Activated CD4-positive, alpha-beta memory T cell treated with anti-CD3 and anti-CD28 coated beads for 36 hours (primary cell): ENCODE results near the gene SPATS1. TPM values are rescaled to one million over a fixed set of nuclear protein-coding genes. Genes with fewer than 3 reads are reported as not detected.
"Not testable (repeated sequence)": the region's sequence is repeated elsewhere in the genome, so short reads cannot be mapped to it uniquely, and the experiment has no call there.

Experiments
- CTCF ChIA-PET: fragments of 350-600 bp; sonication (Branson Sonifier 250); formaldehyde crosslinking; loops from one replicate; lab custom pipeline; 2021; ENCODE audit warnings: antibody characterized with exemption, inconsistent platforms; lab: Charles Lee
- POLR2A ChIA-PET: fragments of 350-600 bp; sonication (Branson Sonifier 250); formaldehyde crosslinking; loops from one replicate; lab custom pipeline; 2021; ENCODE audit warnings: antibody characterized with exemption; lab: Charles Lee
- DNase-seq: peaks from one replicate; pipeline ENCODE4 v3.0.0-alpha.2; 2020
- H3K27ac Mint-ChIP-seq: one replicate; pipeline ENCODE4 v1.8.0; 2021; ENCODE audit warnings: mixed read lengths
- H3K27me3 Mint-ChIP-seq: one replicate; pipeline ENCODE4 v1.8.0; 2021; ENCODE audit warnings: mixed read lengths
- H3K36me3 Mint-ChIP-seq: one replicate; pipeline ENCODE4 v1.8.0; 2021; ENCODE audit warnings: mixed read lengths
- H3K4me1 Mint-ChIP-seq: one replicate; pipeline ENCODE4 v1.8.0; 2021; ENCODE audit warnings: low read depth, mixed read lengths
- H3K4me3 Mint-ChIP-seq: one replicate; pipeline ENCODE4 v1.8.0; 2021; ENCODE audit warnings: mild to moderate bottlenecking, mixed read lengths
- H3K9me3 Mint-ChIP-seq: one replicate; pipeline ENCODE4 v1.8.0; 2021; ENCODE audit warnings: mixed read lengths
- intact Hi-C: fragments of 100-400 bp; cut with micrococcal nuclease; formaldehyde crosslinking; loops from one replicate; pipeline ENCODE4 v1.15.1; 2023
- total RNA-seq, 2 experiments: library from RNA; stranded (reverse); gene quantifications; one replicate each; pipeline ENCODE4 v1.2.3, GENCODE V29; 2021

The SPATS1 gene
- total RNA-seq, 2 experiments from 2014 or later: not detected

DNA sequence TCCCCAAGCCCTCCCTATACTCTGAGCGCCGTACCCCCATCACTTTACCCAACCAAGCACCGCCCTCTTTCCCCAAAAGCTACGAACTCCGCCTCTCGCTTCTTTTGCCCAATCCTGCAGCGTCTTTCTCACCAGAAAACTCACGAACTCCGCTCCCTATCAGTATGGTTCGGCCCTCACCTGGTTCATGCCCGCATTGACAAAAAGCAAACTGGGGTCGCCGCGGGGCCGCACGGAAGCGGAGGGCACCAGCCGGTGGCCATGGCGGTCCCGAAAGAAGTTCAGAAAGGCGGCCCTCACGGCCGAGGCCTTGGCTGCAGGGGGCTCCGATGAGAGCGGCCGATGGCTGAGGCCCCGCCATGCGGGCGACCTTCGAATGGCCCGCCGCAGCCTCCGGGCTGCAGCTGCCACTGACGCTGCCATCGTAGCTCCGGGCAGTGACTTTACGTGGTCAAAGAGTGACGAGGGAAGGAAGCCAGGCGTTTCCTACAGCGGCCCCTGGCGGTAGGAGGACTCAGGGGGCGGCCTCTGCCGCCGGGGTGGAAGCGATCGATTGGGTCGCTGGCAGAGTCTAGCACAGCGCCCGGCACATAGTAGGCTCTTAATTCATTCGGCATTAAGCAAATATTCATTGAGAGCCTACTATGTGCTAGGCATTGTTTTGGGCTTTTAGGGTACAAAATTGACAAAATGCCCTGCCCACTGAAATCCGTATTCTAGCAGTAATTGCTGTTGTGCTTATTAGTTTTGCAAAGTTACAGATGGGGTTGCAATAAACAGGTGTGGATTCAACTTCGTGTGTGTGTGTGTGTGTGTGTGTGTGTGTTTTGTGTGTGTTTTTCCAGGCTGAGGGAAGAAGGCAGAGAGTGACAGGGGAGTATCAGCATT lies 29.3 kb upstream of the SPATS1 start, which contains the start of gene AARS2:
AARS2 (minus strand) TSS at position 447 of the 888 bp plus-strand sequence; CDS start at position 423, 24 bp downstream.
- intact Hi-C loops: loop anchor here (2.0 kb wide), 1 partner anchor 44 kb away; no protein-coding TSS in a partner anchor
- Mint-ChIP-seq H3K27me3 (peaks cover 2% of the 10 kb centered on the region), H3K4me3 (peak within 1 kb of the TSS; percentile 98), H3K36me3 (peaks cover 18% of the 10 kb centered on the region), H3K4me1 (peaks cover 20% of the 10 kb centered on the region), H3K27ac (peak within 1 kb of the TSS; percentile 89), H3K9me3 (no peaks in the 10 kb centered on the region)
- POLR2A ChIA-PET: interaction anchor here (1.0 to 1.9 kb wide), 4 partner anchors 43 to 68 kb away, joined by 3 to 7 read pairs (median 3); partner anchors contain the start of genes HSP90AB1 and TMEM151B
- peak; percentile 95 for DNase-seq
- CTCF ChIA-PET: interaction anchor here (0.6 to 6.0 kb wide), 41 partner anchors 10 to 684 kb away, joined by 3 to 68 read pairs (median 4); partner anchors contain the start of genes CDC5L, GTPBP2, NFKBIE and SLC29A1

DNA sequence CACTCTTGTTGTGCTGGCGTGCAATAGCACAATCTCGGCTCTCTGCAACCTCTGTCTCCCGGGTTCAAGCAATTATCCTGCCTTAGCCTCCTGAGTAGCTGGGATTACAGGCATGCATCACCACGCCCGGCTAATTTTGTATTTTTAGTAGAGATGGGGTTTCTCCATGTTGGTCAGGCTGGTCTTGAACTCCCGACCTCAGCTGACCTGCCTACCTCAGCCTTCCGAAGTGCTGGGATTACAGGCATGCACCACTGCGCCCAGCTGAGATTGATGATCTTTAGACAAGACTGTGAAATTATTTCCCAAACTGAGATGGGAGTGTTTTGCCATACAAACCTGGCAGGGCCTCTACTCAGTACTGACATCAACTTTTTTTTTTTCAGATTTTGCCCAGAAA lies 27.8 kb upstream of the SPATS1 start:
- H3K9me3 Mint-ChIP-seq, H3K27ac Mint-ChIP-seq, DNase-seq, H3K4me3 Mint-ChIP-seq, POLR2A ChIA-PET, intact Hi-C loops: not testable (repeated sequence)
- peaks cover 15% of the 10 kb centered on the region for H3K27me3 Mint-ChIP-seq
- CTCF ChIA-PET: interaction anchor here (0.7 to 6.0 kb wide), 7 partner anchors 12 to 498 kb away, joined by 3 to 68 read pairs (median 4); partner anchors contain the start of gene NFKBIE
- peaks cover 11% of the 10 kb centered on the region for H3K36me3 Mint-ChIP-seq
- peaks cover 20% of the 10 kb centered on the region for H3K4me1 Mint-ChIP-seq

DNA sequence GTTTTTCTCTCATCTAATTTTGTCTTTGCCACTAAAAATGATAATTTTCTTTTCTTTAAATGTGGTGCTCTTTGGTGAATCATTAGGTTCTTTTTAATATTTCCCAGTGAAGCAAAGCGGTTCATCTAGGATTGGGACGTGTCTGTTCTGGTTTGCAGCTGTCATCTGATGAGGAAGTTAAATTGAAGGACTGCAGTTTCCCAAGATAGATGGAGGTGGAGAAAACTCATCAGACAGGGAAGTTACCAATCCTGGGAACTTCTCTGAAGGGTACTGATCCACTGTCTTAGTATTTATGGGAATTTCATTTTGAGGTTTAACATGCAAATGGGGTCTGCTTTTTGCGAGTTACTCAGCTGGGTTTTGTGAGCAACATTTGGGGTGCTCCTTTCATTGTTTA lies 26.9 kb upstream of the SPATS1 start:
- peaks cover 20% of the 10 kb centered on the region for H3K4me1 Mint-ChIP-seq
- peaks cover 5% of the 10 kb centered on the region for H3K36me3 Mint-ChIP-seq
- H3K27ac Mint-ChIP-seq: no peak overlapping the region
- H3K9me3 Mint-ChIP-seq: no peaks in the 10 kb centered on the region
- no peak overlapping the region for H3K4me3 Mint-ChIP-seq
- ChIA-PET CTCF (interaction anchor here (1.2 to 6.0 kb wide), 2 partner anchors 49 to 91 kb away, joined by 3 to 68 read pairs; partner anchors contain the start of gene NFKBIE), POLR2A (no interaction called here)
- DNase-seq: no peak
- intact Hi-C loops: no loop called here
- H3K27me3 Mint-ChIP-seq: peaks cover 20% of the 10 kb centered on the region

DNA sequence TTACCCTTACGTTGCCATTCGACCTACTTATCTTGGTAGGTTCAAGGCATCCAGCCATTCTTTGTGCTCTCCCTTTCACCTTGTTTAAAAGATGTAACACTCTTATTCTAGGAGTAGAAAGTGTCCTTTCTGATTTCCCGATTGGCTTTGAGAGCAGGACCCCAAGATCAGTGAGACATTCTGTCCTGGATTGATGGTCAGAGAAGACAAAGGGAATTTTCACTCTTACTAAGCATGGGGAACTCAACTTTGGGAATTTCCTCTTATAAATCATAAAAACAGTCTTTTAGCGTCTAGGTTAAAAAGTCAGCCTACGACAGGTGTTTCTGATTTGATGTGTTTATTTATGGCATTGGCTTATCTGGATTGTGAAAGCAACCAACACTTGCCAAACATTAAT lies 26.5 kb upstream of the SPATS1 start:
- Mint-ChIP-seq H3K4me3 (no peak overlapping the region), H3K9me3 (no peaks in the 10 kb centered on the region), H3K4me1 (peaks cover 20% of the 10 kb centered on the region), H3K36me3 (peaks cover 3% of the 10 kb centered on the region), H3K27ac (no peak overlapping the region), H3K27me3 (peaks cover 24% of the 10 kb centered on the region)
- DNase-seq: no peak
- intact Hi-C loops: no loop called here
- ChIA-PET POLR2A (no interaction called here), CTCF (interaction anchor here (6.0 kb wide), 1 partner anchor 49 kb away, joined by 68 read pairs; the partner anchor contains the start of gene NFKBIE)

DNA sequence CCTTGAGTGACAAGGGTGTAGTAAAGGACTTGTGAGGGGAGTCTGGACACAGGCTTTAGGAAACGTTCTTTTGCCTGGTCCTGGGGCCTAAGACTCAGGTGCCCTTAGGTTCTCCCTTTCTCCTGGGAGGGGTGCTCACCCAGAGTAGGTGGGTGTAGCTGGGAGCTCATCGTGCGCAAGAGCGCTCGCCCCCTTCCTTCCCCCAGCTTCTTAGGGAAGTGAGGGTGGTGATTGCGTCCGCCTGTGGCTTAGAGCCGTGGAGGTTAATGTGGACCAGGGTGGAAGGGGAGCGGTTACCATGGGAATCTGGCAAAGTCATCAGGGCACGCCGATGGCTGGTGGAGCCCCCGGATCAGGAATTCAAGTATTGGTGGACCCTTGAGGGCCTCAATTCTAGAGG lies 26.0 kb upstream of the SPATS1 start:
- POLR2A ChIA-PET: no interaction called here
- Mint-ChIP-seq H3K36me3 (peaks cover 2% of the 10 kb centered on the region), H3K27ac (no peak overlapping the region), H3K4me1 (peaks cover 17% of the 10 kb centered on the region), H3K4me3 (no peak overlapping the region), H3K9me3 (no peaks in the 10 kb centered on the region), H3K27me3 (peaks cover 24% of the 10 kb centered on the region)
- DNase-seq: no peak
- CTCF ChIA-PET: interaction anchor here (6.0 kb wide), 1 partner anchor 50 kb away, joined by 68 read pairs; the partner anchor contains the start of gene NFKBIE
- intact Hi-C loops: no loop called here

DNA sequence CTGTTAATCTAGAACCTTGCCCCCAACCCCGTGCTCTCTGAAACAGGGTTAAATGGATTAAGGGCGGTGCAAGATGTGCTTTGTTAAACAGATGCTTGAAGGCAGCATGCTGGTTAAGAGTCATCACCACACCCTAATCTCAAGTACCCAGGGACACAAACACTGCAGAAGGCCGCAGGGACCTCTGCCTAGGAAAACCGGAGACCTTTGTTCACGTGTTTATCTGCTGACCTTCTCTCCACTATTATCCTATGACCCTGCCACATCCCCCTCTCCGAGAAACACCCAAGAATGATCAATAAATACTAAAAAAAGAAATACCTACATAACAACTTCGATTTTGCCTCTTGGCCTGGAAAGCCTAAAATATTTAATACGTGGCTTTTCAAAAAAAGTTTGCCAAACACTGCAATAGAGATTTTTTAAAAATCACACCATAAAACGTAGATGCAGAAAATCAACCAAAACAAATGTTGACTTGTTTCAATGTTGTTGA lies 25.3 kb upstream of the SPATS1 start:
- POLR2A ChIA-PET: interaction anchor here (0.6 kb wide), 1 partner anchor 10 kb away, joined by 3 read pairs; no protein-coding TSS in a partner anchor
- CTCF ChIA-PET, H3K4me1 Mint-ChIP-seq, H3K4me3 Mint-ChIP-seq, intact Hi-C loops, DNase-seq, H3K9me3 Mint-ChIP-seq, H3K27ac Mint-ChIP-seq, H3K36me3 Mint-ChIP-seq: not testable (repeated sequence)
- peaks cover 24% of the 10 kb centered on the region for H3K27me3 Mint-ChIP-seq

DNA sequence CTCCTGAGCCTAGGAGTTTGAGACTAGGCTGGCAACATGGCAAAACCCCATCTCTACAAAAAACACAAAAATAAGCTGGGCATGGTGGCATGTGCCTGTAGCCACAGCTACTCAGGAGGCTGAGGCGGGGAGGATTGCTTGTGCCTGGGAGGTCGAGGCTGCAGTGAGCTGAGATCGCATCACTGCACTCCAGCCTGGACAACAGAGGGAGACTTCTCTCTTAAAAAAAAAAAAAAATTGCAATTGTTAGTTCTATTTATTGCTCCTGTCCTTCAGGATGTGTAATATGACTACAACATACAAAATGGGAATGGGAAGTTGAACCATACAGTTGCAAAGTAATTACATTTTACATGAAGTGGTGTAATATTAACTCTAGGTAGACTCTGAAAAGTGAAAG lies 21.2 kb upstream of the SPATS1 start:
- no peak overlapping the region for H3K4me3 Mint-ChIP-seq
- no peak overlapping the region for H3K27ac Mint-ChIP-seq
- intact Hi-C loops: no loop called here

DNA sequence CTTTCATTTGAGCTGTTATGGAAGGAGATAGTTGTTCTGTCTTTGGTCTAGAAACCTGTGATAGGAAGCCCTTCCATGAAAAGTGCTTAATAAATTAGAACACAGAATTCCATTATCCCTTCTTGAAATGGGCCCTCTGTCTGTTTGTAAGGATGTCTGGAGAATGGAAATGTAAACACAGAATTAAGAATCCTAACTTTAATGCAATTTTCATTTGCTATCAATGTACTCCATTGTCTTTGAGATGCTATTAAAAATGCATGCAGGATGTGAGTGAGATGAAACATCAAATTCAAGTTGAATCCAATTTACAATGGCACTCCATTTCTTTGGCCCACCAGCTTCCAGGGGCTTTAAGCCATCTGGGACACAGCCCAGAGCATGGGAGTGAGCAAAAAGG lies 15.4 kb upstream of the SPATS1 start:
- Mint-ChIP-seq H3K9me3 (no peaks in the 10 kb centered on the region), H3K36me3 (no peaks in the 10 kb centered on the region), H3K27ac (no peak overlapping the region), H3K4me3 (no peak overlapping the region), H3K27me3 (peaks cover 14% of the 10 kb centered on the region), H3K4me1 (no peaks in the 10 kb centered on the region)
- POLR2A ChIA-PET: no interaction called here
- no peak for DNase-seq
- intact Hi-C loops: no loop called here
- CTCF ChIA-PET: interaction anchor here (0.7 to 1.4 kb wide), 3 partner anchors 10 to 14 kb away, joined by 3 to 6 read pairs (median 4); partner anchors contain the start of gene AARS2

More for the DNA sequence above, 21.2 kb upstream of the SPATS1 start:
- no peak for DNase-seq
- Mint-ChIP-seq H3K36me3 (no peaks in the 10 kb centered on the region), H3K9me3 (no peaks in the 10 kb centered on the region), H3K4me1 (no peaks in the 10 kb centered on the region), H3K27me3 (peaks cover 24% of the 10 kb centered on the region)
- POLR2A ChIA-PET: no interaction called here
- CTCF ChIA-PET: interaction anchor here (0.7 kb wide), 1 partner anchor 60 kb away, joined by 3 read pairs; no protein-coding TSS in a partner anchor

DNA sequence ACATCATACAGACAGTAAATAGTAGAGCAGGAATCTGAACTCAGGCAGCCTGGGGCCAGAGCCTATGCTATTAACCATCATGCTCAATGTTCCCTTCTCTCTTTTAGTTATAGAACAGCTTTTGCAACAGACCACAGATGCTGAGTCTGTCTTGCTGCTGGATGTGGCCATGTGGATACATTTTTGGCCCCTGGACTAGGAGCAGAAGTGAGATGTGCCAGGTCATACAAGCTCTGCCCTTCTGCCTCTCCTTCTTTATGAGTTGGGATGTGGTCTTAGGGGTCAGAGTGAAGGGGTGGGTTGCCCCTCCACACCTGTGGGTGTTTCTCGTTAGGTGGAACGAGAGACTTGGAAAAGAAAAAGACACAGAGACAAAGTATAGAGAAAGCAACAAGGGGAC lies 14.7 kb upstream of the SPATS1 start:
- DNase-seq: no peak
- Mint-ChIP-seq H3K9me3 (no peaks in the 10 kb centered on the region), H3K4me3 (no peak overlapping the region), H3K27ac (no peak overlapping the region), H3K27me3 (peaks cover 14% of the 10 kb centered on the region), H3K36me3 (no peaks in the 10 kb centered on the region), H3K4me1 (no peaks in the 10 kb centered on the region)
- CTCF ChIA-PET: interaction anchor here (1.0 to 1.4 kb wide), 2 partner anchors 9 to 15 kb away, joined by 3 to 6 read pairs; partner anchors contain the start of gene AARS2
- intact Hi-C loops: no loop called here
- POLR2A ChIA-PET: no interaction called here

DNA sequence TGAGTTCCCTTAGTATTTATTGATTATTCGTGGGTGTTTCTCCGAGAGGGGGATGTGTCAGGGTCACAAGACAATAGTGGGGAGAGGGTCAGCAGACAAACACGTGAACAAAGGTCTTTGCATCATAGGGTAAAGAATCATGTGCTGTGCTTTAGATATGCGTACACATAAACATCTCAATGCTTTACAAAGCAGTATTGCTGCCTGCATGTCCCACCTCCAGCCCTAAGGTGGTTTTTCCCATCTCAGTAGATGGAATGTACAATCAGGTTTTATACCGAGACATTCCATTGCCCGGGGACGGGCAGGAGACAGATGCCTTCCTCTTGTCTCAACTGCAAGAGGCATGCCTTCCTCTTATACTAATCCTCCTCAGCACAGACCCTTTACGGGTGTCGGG lies 14.2 kb upstream of the SPATS1 start:
- H3K9me3 Mint-ChIP-seq, H3K27ac Mint-ChIP-seq, H3K4me3 Mint-ChIP-seq, H3K36me3 Mint-ChIP-seq, intact Hi-C loops, POLR2A ChIA-PET, H3K4me1 Mint-ChIP-seq, DNase-seq: not testable (repeated sequence)
- peaks cover 15% of the 10 kb centered on the region for H3K27me3 Mint-ChIP-seq
- CTCF ChIA-PET: interaction anchor here (1.1 to 1.5 kb wide), 3 partner anchors 15 to 23 kb away, joined by 3 to 6 read pairs (median 4); partner anchors contain the start of gene AARS2

DNA sequence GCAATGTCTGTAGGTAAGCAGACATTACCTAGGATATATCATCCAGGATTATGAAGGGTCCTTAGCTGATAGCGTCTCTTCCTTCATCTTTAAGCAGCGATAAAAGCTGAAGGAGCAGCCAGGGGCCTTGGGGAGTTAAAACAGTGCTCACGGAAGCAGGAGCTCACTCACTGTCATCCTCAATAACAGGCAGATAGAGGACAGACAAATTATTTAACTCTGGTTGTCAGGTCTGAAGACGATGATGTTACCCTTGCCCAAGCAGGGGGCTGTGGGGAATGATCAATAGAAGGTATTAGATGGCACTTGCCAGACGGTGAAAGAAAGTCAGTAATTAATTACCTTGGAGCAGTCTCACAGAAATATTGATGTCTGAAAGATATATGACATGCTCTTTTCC lies 12.6 kb upstream of the SPATS1 start:
- H3K4me1 Mint-ChIP-seq: no peaks in the 10 kb centered on the region
- no peak overlapping the region for H3K27ac Mint-ChIP-seq
- no peak overlapping the region for H3K4me3 Mint-ChIP-seq
- H3K9me3 Mint-ChIP-seq: no peaks in the 10 kb centered on the region
- intact Hi-C loops: no loop called here
- no peak for DNase-seq
- H3K27me3 Mint-ChIP-seq: peaks cover 18% of the 10 kb centered on the region
- POLR2A ChIA-PET: no interaction called here
- no peaks in the 10 kb centered on the region for H3K36me3 Mint-ChIP-seq
- CTCF ChIA-PET: interaction anchor here (1.2 to 1.5 kb wide), 3 partner anchors 9 to 62 kb away, joined by 4 read pairs; partner anchors contain the start of gene AARS2
